GM12865 (cell line): Measurements from ENCODE around the gene BABAM2.

Experiments
- DNase-seq: peaks from one replicate; pipeline ENCODE4 v3.0.0; 2010; ENCODE audit warnings: low read depth
- H3K4me3 ChIP-seq: 2 replicates; pipeline ENCODE4 v1.5.1; 2011; ENCODE audit warnings: mild to moderate bottlenecking, low read depth, low read length, control low read depth
- CTCF ChIP-seq: IDR thresholded peaks from 2 replicates; pipeline ENCODE4 v1.5.1; 2011; ENCODE audit warnings: low read length, control low read depth, low read depth, inconsistent platforms; ENCODE audit not compliant: insufficient read depth; ENCODE audit errors: missing control alignments

The BABAM2 gene

GRCh38 chr2:28071221-28071620 lies 180.7 kb downstream of the BABAM2 start:
- no peak for DNase-seq
- no peak for TF ChIP-seq CTCF
- H3K4me3 ChIP-seq: no peak overlapping the region

- no peak overlapping the region for H3K4me3 ChIP-seq
- DNase-seq: no peak
- no peak for TF ChIP-seq CTCF
Measured at GRCh38 chr2:28074137-28074536, 183.6 kb downstream of the BABAM2 start.

- no peak for DNase-seq
- no peak for TF ChIP-seq CTCF
- no peak overlapping the region for H3K4me3 ChIP-seq
Measured at GRCh38 chr2:28080911-28081310, 190.4 kb downstream of the BABAM2 start.

- DNase-seq: no peak
- no peak for TF ChIP-seq CTCF
- H3K4me3 ChIP-seq: no peak overlapping the region
Measured at GRCh38 chr2:28082131-28082530, 191.6 kb downstream of the BABAM2 start.

GRCh38 chr2:28083476-28083875 lies 192.9 kb downstream of the BABAM2 start:
- DNase-seq: no peak
- no peak for TF ChIP-seq CTCF
- H3K4me3 ChIP-seq: no peak overlapping the region

- no peak for DNase-seq
- no peak for TF ChIP-seq CTCF
- no peak overlapping the region for H3K4me3 ChIP-seq
Measured at GRCh38 chr2:28084564-28084963, 194.0 kb downstream of the BABAM2 start.

- H3K4me3 ChIP-seq: no peak overlapping the region
- no peak for DNase-seq
- TF ChIP-seq CTCF: no peak
Measured at GRCh38 chr2:28085201-28085600, 194.7 kb downstream of the BABAM2 start.
